Neuron (in vitro differentiated cells): ENCODE measurements around the gene APBA3.
"Not testable (repeated sequence)": the region's sequence is repeated elsewhere in the genome, so short reads cannot be mapped to it uniquely, and the experiment has no call there.

ENCODE experiments used
- H2AFZ ChIP-seq: one replicate; pipeline ENCODE4 v1.6.1; 2013; ENCODE audit warnings: low read depth, mild to moderate bottlenecking, inconsistent platforms, low read length, moderate library complexity
- H3K27me3 ChIP-seq: one replicate; pipeline ENCODE4 v1.6.1; 2013; ENCODE audit warnings: low read length; ENCODE audit not compliant: insufficient read depth
- H3K36me3 ChIP-seq: one replicate; pipeline ENCODE4 v1.6.1; 2013; ENCODE audit warnings: low read length; ENCODE audit not compliant: insufficient read depth
- H3K4me1 ChIP-seq: one replicate; pipeline ENCODE4 v1.6.1; 2013; ENCODE audit warnings: low read length; ENCODE audit not compliant: insufficient read depth
- H3K4me3 ChIP-seq: 2 replicates; pipeline ENCODE4 v1.5.1; 2013; ENCODE audit warnings: mild to moderate bottlenecking, low read length, moderate library complexity
- H3K9me3 ChIP-seq: one replicate; pipeline ENCODE4 v1.6.1; 2013; ENCODE audit warnings: low read length

The APBA3 gene

GRCh38 chr19:3773814-3774515, 12.5 kb upstream of the APBA3 start:
- H3K4me1 ChIP-seq = no peaks in the 10 kb centered on the region
- H2AFZ ChIP-seq = no peak overlapping the region
- H3K9me3 ChIP-seq = peaks cover 2% of the 10 kb centered on the region
- no peaks in the 10 kb centered on the region for H3K36me3 ChIP-seq
- no peak overlapping the region for H3K4me3 ChIP-seq
- peaks cover 3% of the 10 kb centered on the region for H3K27me3 ChIP-seq

- Histone ChIP-seq H3K4me3 (no peak within 1 kb of the TSS), H2AFZ (no peak within 1 kb of the TSS), H3K27me3 (peaks cover 3% of the 10 kb centered on the region), H3K9me3 (peaks cover 2% of the 10 kb centered on the region), H3K4me1 (no peaks in the 10 kb centered on the region), H3K36me3 (peaks cover 9% of the 10 kb centered on the region)
Observed at GRCh38 chr19:3771906-3772455, 10.5 kb upstream of the APBA3 start, which contains the start of gene RAX2. TSS of gene RAX2 (minus strand) at chr19:3772228. CDS start at chr19:3771742, 486 bp downstream.

- Histone ChIP-seq H2AFZ (no peak overlapping the region), H3K27me3 (peaks cover 3% of the 10 kb centered on the region), H3K9me3 (no peaks in the 10 kb centered on the region), H3K4me3 (no peak overlapping the region), H3K4me1 (no peaks in the 10 kb centered on the region), H3K36me3 (peaks cover 16% of the 10 kb centered on the region)
Observed at GRCh38 chr19:3771000-3771905, 9.8 kb upstream of the APBA3 start.

- H3K9me3 ChIP-seq = no peaks in the 10 kb centered on the region
- no peak overlapping the region for H3K4me3 ChIP-seq
- peaks cover 17% of the 10 kb centered on the region for H3K36me3 ChIP-seq
- H3K27me3 ChIP-seq = peaks cover 2% of the 10 kb centered on the region
- no peaks in the 10 kb centered on the region for H3K4me1 ChIP-seq
- no peak overlapping the region for H2AFZ ChIP-seq
Observed at GRCh38 chr19:3770136-3770999, 8.9 kb upstream of the APBA3 start.

GRCh38 chr19:3769494-3769893, 8.0 kb upstream of the APBA3 start:
- H3K9me3 ChIP-seq = no peaks in the 10 kb centered on the region
- H3K27me3 ChIP-seq = no peaks in the 10 kb centered on the region
- H3K4me1 ChIP-seq = no peaks in the 10 kb centered on the region
- H3K36me3 ChIP-seq = peaks cover 22% of the 10 kb centered on the region
- H3K4me3 ChIP-seq = no peak overlapping the region
- H2AFZ ChIP-seq = no peak overlapping the region

- H3K27me3 ChIP-seq = no peaks in the 10 kb centered on the region
- no peaks in the 10 kb centered on the region for H3K4me1 ChIP-seq
- no peaks in the 10 kb centered on the region for H3K9me3 ChIP-seq
- peaks cover 22% of the 10 kb centered on the region for H3K36me3 ChIP-seq
- H3K4me3 ChIP-seq = no peak overlapping the region
- no peak overlapping the region for H2AFZ ChIP-seq
Observed at GRCh38 chr19:3768748-3769099, 7.2 kb upstream of the APBA3 start.

GRCh38 chr19:3768015-3768747, 6.7 kb upstream of the APBA3 start:
- H3K4me3 ChIP-seq = no peak overlapping the region
- H2AFZ ChIP-seq = no peak overlapping the region
- H3K9me3 ChIP-seq = no peaks in the 10 kb centered on the region
- H3K4me1 ChIP-seq = no peaks in the 10 kb centered on the region
- H3K27me3 ChIP-seq = no peaks in the 10 kb centered on the region
- H3K36me3 ChIP-seq = peaks cover 22% of the 10 kb centered on the region

GRCh38 chr19:3767050-3767449, 5.6 kb upstream of the APBA3 start:
- Histone ChIP-seq H3K27me3 (no peaks in the 10 kb centered on the region), H2AFZ (no peak overlapping the region), H3K4me1 (no peaks in the 10 kb centered on the region), H3K9me3 (no peaks in the 10 kb centered on the region), H3K4me3 (no peak overlapping the region), H3K36me3 (peaks cover 22% of the 10 kb centered on the region)

GRCh38 chr19:3766520-3766919, 5.0 kb upstream of the APBA3 start:
- Histone ChIP-seq H3K9me3 (no peaks in the 10 kb centered on the region), H2AFZ (no peak overlapping the region), H3K4me1 (no peaks in the 10 kb centered on the region), H3K4me3 (no peak overlapping the region), H3K27me3 (no peaks in the 10 kb centered on the region), H3K36me3 (peaks cover 22% of the 10 kb centered on the region)

- not testable (repeated sequence) for H3K9me3 ChIP-seq, H3K4me3 ChIP-seq, H3K4me1 ChIP-seq, H2AFZ ChIP-seq, H3K27me3 ChIP-seq
- peaks cover 22% of the 10 kb centered on the region for H3K36me3 ChIP-seq
Observed at GRCh38 chr19:3765757-3766156, 4.3 kb upstream of the APBA3 start.

GRCh38 chr19:3765121-3765520, 3.6 kb upstream of the APBA3 start:
- H3K4me3 ChIP-seq = no peak overlapping the region
- H3K27me3 ChIP-seq = no peaks in the 10 kb centered on the region
- no peak overlapping the region for H2AFZ ChIP-seq
- H3K9me3 ChIP-seq = no peaks in the 10 kb centered on the region
- H3K4me1 ChIP-seq = peaks cover 3% of the 10 kb centered on the region
- H3K36me3 ChIP-seq = peaks cover 22% of the 10 kb centered on the region
